ENCODE results near the gene ZBTB8B.

DNA sequence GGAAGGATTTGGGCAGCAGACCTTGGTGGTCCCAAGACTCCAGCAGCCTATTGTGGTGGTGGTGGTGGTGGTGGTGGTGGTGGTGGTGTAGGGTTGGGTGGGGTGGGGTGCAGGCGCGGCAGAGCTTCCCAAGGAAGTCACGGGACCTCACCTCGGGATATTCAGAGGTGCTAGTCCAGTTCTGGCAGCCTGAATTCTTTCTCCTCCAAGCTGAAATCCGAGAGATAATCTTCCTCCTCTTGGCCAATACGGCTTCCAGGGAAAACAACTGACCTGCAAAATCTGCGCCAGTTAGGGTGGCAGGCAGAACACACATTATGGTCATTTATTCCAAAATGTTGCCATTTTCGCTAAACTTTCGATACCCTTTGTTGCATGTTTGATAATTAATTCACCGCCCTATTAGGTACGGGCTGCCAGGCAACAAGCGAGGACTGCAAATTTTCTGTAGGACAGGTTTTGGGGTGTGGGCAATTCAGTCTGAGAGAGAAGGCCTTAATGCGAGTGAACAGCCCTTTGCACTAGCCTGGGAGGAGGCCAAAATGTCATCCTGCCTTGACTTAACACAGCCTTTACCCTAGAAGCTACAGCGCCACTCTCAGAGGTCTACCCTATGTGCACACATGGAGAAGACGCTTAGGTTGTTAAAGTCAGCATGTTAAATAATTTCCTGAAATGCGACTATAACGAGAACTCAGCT, 37.5 kb upstream of the ZBTB8B start:
- TF ChIP-seq, protein P1, sequence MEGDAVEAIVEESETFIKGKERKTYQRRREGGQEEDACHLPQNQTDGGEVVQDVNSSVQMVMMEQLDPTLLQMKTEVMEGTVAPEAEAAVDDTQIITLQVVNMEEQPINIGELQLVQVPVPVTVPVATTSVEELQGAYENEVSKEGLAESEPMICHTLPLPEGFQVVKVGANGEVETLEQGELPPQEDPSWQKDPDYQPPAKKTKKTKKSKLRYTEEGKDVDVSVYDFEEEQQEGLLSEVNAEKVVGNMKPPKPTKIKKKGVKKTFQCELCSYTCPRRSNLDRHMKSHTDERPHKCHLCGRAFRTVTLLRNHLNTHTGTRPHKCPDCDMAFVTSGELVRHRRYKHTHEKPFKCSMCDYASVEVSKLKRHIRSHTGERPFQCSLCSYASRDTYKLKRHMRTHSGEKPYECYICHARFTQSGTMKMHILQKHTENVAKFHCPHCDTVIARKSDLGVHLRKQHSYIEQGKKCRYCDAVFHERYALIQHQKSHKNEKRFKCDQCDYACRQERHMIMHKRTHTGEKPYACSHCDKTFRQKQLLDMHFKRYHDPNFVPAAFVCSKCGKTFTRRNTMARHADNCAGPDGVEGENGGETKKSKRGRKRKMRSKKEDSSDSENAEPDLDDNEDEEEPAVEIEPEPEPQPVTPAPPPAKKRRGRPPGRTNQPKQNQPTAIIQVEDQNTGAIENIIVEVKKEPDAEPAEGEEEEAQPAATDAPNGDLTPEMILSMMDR (conservative IDR thresholded peaks at IDR 0.05 in 1 of 2, IDR thresholded peaks at IDR 0.05 in 1 of 2; ENCODE audit: extremely low read depth in 1 of 2, insufficient read depth in 1 of 2, low read depth in 1 of 2, low read length in 2 of 2) = no peak
- no peak for TF ChIP-seq EZH2 (IDR thresholded peaks at IDR 0.05; ENCODE audit: borderline replicate concordance, low read length)
